ENCODE results near the gene GLDC. TPM values are rescaled to one million over a fixed set of nuclear protein-coding genes. Genes with fewer than 3 reads are reported as not detected.

Gene GLDC
- total RNA-seq, 1 donor from 2014 or later, result 10.3 TPM

DNA sequence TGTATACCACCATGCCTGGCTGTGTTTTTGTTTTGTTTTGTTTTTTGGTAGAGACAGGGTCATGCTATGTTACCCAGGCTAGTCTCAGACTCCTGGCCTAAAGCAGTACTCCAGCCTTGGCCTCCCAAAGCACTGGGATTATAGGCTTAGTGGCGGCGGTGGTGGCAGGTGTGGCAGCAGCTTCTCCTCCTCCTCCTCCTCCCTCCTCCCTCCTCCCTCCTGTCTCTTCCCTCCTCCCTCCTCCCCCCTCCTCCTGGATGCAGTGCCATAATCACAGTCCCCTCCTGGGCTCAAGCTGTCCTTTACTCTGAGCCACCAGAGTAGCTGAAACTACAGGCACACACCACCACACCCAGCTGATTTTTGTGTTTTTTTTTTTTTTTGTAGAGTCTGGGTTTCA lies 161.3 kb downstream of the GLDC start:
- TF ChIP-seq, protein P1, sequence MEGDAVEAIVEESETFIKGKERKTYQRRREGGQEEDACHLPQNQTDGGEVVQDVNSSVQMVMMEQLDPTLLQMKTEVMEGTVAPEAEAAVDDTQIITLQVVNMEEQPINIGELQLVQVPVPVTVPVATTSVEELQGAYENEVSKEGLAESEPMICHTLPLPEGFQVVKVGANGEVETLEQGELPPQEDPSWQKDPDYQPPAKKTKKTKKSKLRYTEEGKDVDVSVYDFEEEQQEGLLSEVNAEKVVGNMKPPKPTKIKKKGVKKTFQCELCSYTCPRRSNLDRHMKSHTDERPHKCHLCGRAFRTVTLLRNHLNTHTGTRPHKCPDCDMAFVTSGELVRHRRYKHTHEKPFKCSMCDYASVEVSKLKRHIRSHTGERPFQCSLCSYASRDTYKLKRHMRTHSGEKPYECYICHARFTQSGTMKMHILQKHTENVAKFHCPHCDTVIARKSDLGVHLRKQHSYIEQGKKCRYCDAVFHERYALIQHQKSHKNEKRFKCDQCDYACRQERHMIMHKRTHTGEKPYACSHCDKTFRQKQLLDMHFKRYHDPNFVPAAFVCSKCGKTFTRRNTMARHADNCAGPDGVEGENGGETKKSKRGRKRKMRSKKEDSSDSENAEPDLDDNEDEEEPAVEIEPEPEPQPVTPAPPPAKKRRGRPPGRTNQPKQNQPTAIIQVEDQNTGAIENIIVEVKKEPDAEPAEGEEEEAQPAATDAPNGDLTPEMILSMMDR (IDR thresholded peaks at IDR 0.05; ENCODE audit: insufficient read depth, low read length, poor library complexity, severe bottlenecking), result no peak
- no peak for DNase-seq (ENCODE audit: low read depth)
- Histone ChIP-seq H3K36me3 (ENCODE audit: control insufficient read depth, insufficient read depth, low read length) (no peaks in the 10 kb centered on the region), H3K4me3 (ENCODE audit: low read depth, low read length) (no peak overlapping the region), H3K27me3 (ENCODE audit: control insufficient read depth, insufficient read depth, low read length) (no peaks in the 10 kb centered on the region)

Other genes with a start within 250 kb of the GLDC start
- gene UHRF2, start 232.5 kb downstream of the GLDC start, total RNA-seq, result 31.9 and 32.9 TPM in 2 replicates
- gene KDM4C, start 112.2 kb upstream of the GLDC start, total RNA-seq, result 14.7 and 15.1 TPM in 2 replicates